H9 (cell line): ENCODE measurements around the gene PWWP2B. TPM values are rescaled to one million over a fixed set of nuclear protein-coding genes. Genes with fewer than 3 reads are reported as not detected.

Source experiments
- DNase-seq: peaks from one replicate; pipeline ENCODE4 v3.0.0-alpha.2; 2017
- H2AFZ ChIP-seq: one replicate; pipeline ENCODE4 v1.6.1; 2013; ENCODE audit warnings: mild to moderate bottlenecking, low read length, control low read depth, moderate library complexity
- H2AK5ac ChIP-seq: 2 replicates; pipeline ENCODE4 v1.6.1; 2013; ENCODE audit warnings: low read length, control low read depth, mixed read lengths; ENCODE audit not compliant: insufficient read length
- H2BK120ac ChIP-seq: one replicate; pipeline ENCODE4 v1.6.1; 2013; ENCODE audit warnings: low read depth, mild to moderate bottlenecking, low read length, control low read depth, inconsistent platforms; ENCODE audit not compliant: poor library complexity, severe bottlenecking
- H2BK12ac ChIP-seq: 2 replicates; pipeline ENCODE4 v1.6.1; 2013; ENCODE audit warnings: low read length, control low read depth, mixed read lengths, low read depth; ENCODE audit not compliant: insufficient read length
- H2BK15ac ChIP-seq: 2 replicates; pipeline ENCODE4 v1.6.1; 2013; ENCODE audit warnings: low read depth, low read length, control low read depth
- H2BK20ac ChIP-seq: one replicate; pipeline ENCODE4 v1.6.1; 2013; ENCODE audit warnings: low read depth, mild to moderate bottlenecking, low read length, control low read depth, inconsistent platforms; ENCODE audit not compliant: poor library complexity, severe bottlenecking
- H2BK5ac ChIP-seq: 2 replicates; pipeline ENCODE4 v1.6.1; 2013; ENCODE audit warnings: low read length, control low read depth, mixed read lengths; ENCODE audit not compliant: insufficient read length
- H3K14ac ChIP-seq: 2 replicates; pipeline ENCODE4 v1.6.1; 2013; ENCODE audit warnings: low read length, control low read depth; ENCODE audit not compliant: insufficient read depth
- H3K18ac ChIP-seq: 2 replicates; pipeline ENCODE4 v1.6.1; 2013; ENCODE audit warnings: low read depth, mild to moderate bottlenecking, mixed read lengths, low read length, control low read depth; ENCODE audit not compliant: insufficient read length
- H3K23ac ChIP-seq: 2 replicates; pipeline ENCODE4 v1.6.1; 2013; ENCODE audit warnings: low read length, control low read depth, mixed read lengths, low read depth; ENCODE audit not compliant: insufficient read length
- H3K23me2 ChIP-seq: 2 replicates; pipeline ENCODE4 v1.6.1; 2013; ENCODE audit warnings: low read depth, mild to moderate bottlenecking, mixed read lengths, low read length, control low read depth; ENCODE audit not compliant: insufficient read length, poor library complexity, severe bottlenecking
- H3K27ac ChIP-seq: 2 replicates; pipeline ENCODE4 v1.5.1; 2013; ENCODE audit warnings: low read length, control low read depth, mixed read lengths, low read depth; ENCODE audit not compliant: insufficient read length
- H3K27me3 ChIP-seq: 2 replicates; pipeline ENCODE4 v1.6.1; 2013; ENCODE audit warnings: low read length, control low read depth, inconsistent platforms; ENCODE audit not compliant: insufficient read depth
- H3K4ac ChIP-seq: 2 replicates; pipeline ENCODE4 v1.6.1; 2013; ENCODE audit warnings: low read depth, mild to moderate bottlenecking, control low read depth, inconsistent platforms, low read length, moderate library complexity
- H3K4me1 ChIP-seq: 2 replicates; pipeline ENCODE4 v1.6.1; 2013; ENCODE audit warnings: low read length, control low read depth, inconsistent platforms; ENCODE audit not compliant: insufficient read depth
- H3K4me2 ChIP-seq: 2 replicates; pipeline ENCODE4 v1.6.1; 2013; ENCODE audit warnings: low read length, control low read depth, mixed read lengths; ENCODE audit not compliant: insufficient read length, insufficient read depth
- H3K56ac ChIP-seq: 2 replicates; pipeline ENCODE4 v1.6.1; 2013; ENCODE audit warnings: low read depth, mild to moderate bottlenecking, mixed read lengths, low read length, control low read depth; ENCODE audit not compliant: insufficient read length
- H3K79me1 ChIP-seq: 2 replicates; pipeline ENCODE4 v1.6.1; 2013; ENCODE audit warnings: low read depth, mild to moderate bottlenecking, moderate library complexity, low read length, control low read depth, inconsistent platforms; ENCODE audit not compliant: insufficient read depth, poor library complexity, severe bottlenecking
- H3K79me2 ChIP-seq: 2 replicates; pipeline ENCODE4 v1.6.1; 2013; ENCODE audit warnings: low read length, control low read depth, inconsistent platforms; ENCODE audit not compliant: insufficient read depth
- H3K9ac ChIP-seq: 2 replicates; pipeline ENCODE4 v1.6.1; 2013; ENCODE audit warnings: low read length, control low read depth, mixed read lengths; ENCODE audit not compliant: insufficient read length; ENCODE audit errors: extremely low read depth
- H3K9me3 ChIP-seq: one replicate; pipeline ENCODE4 v1.6.1; 2013; ENCODE audit warnings: low read depth, low read length, inconsistent platforms; ENCODE audit not compliant: control insufficient read depth
- H3T11ph ChIP-seq: one replicate; pipeline ENCODE4 v1.6.1; 2013; ENCODE audit warnings: mild to moderate bottlenecking, low read length, control low read depth, inconsistent platforms
- H4K20me1 ChIP-seq: one replicate; pipeline ENCODE4 v1.6.1; 2013; ENCODE audit not compliant: control insufficient read depth, insufficient read length, insufficient read depth
- H4K5ac ChIP-seq: 2 replicates; pipeline ENCODE4 v1.6.1; 2013; ENCODE audit warnings: low read depth, mild to moderate bottlenecking, mixed read lengths, low read length, control low read depth; ENCODE audit not compliant: insufficient read length
- H4K8ac ChIP-seq: replicated peaks from 2 replicates; pipeline ENCODE4 v1.6.1; 2013; ENCODE audit warnings: low read length, control low read depth, mixed read lengths, low read depth; ENCODE audit not compliant: insufficient read length
- H4K91ac ChIP-seq: 2 replicates; pipeline ENCODE4 v1.6.1; 2013; ENCODE audit warnings: low read depth, mild to moderate bottlenecking, moderate library complexity, mixed read lengths, low read length, control low read depth; ENCODE audit not compliant: insufficient read length
- H3K27ac Mint-ChIP-seq, 3 experiments: 2 replicates in 2 of 3; 3 replicates in 1 of 3; pipeline ENCODE4 v1.8.0; 2020 to 2021; ENCODE audit warnings: mixed read lengths in 3 of 3, mild to moderate bottlenecking in 1 of 3, moderate library complexity in 1 of 3
- H3K27me3 Mint-ChIP-seq: 2 replicates; pipeline ENCODE4 v1.8.0; 2021; ENCODE audit warnings: low read depth, mild to moderate bottlenecking, moderate library complexity, mixed read lengths
- H3K36me3 Mint-ChIP-seq, 3 experiments: 2 replicates in 2 of 3; 3 replicates in 1 of 3; pipeline ENCODE4 v1.8.0; 2020 to 2021; ENCODE audit warnings: low read depth in 3 of 3, mixed read lengths in 3 of 3; ENCODE audit not compliant: insufficient read depth in 1 of 3
- H3K4me1 Mint-ChIP-seq, 2 experiments: 2 replicates each; pipeline ENCODE4 v1.8.0; 2020; ENCODE audit warnings: mixed read lengths in 2 of 2
- H3K4me3 Mint-ChIP-seq, 2 experiments: 2 replicates in 1 of 2; 3 replicates in 1 of 2; pipeline ENCODE4 v1.8.0; 2020 to 2021; ENCODE audit warnings: mild to moderate bottlenecking in 2 of 2, mixed read lengths in 2 of 2, moderate library complexity in 1 of 2
- H3K9me3 Mint-ChIP-seq, 2 experiments: 2 replicates in 1 of 2; 3 replicates in 1 of 2; pipeline ENCODE4 v1.8.0; 2020; ENCODE audit warnings: mild to moderate bottlenecking in 2 of 2, mixed read lengths in 2 of 2, moderate library complexity in 1 of 2
- WGBS: extraction: QIAGEN DNeasy Blood & Tissue Kit; methylation state at CpG from one replicate; pipeline ENCODE4 v1.1.7; 2013; ENCODE audit warnings: missing lambda C conversion rate, low lambda C conversion rate, mixed read lengths; ENCODE audit not compliant: insufficient read length; ENCODE audit errors: extremely low coverage; 5-methylcytosine and 5-hydroxymethylcytosine counted together
- total RNA-seq: library from RNA; stranded (reverse); gene quantifications from 2 replicates; pipeline ENCODE4 v1.2.1, GENCODE V29; 2021
- TF ChIP-seq, protein P1 (sequence below): fragments of 200-600 bp; sonication (generic); conservative IDR thresholded peaks from 3 replicates; pipeline ENCODE4 v1.8.0; 2021; ENCODE audit warnings: antibody characterized with exemption, mild to moderate bottlenecking

PWWP2B gene
- total RNA-seq, 1 experiment from 2014 or later: 10.0 TPM

DNA sequence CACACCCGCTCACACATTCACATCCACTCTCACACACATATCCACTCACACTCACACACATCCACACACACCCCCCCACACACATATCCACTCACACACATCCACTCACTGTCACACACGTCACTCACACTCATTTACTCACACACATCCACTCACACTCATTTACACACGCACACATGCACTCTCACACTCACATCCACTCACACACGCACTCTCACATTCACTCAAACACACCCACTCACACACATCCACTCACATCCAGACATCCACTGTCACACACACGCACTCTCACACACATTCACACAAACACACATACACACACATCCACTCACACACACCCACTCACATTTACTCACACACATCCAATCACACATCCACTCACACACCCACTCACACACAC, 18.3 kb downstream of the PWWP2B start:
- Histone ChIP-seq H3K23ac (no peak overlapping the region), H3K23me2 (no peaks in the 10 kb centered on the region), H2BK12ac (no peak overlapping the region), H3K4me2 (no peak overlapping the region), H2AK5ac (no peak overlapping the region), H3K56ac (no peak overlapping the region), H3K79me2 (no peaks in the 10 kb centered on the region), H2BK15ac (no peak overlapping the region), H2AFZ (no peak overlapping the region), H4K91ac (no peak overlapping the region), H3K79me1 (no peaks in the 10 kb centered on the region), H4K5ac (peak overlapping the region; percentile 20), H3K14ac (no peak overlapping the region), H3K4ac (no peak overlapping the region), H3K9ac (no peak overlapping the region), H3K27me3 (no peaks in the 10 kb centered on the region; the same call in 1 of the 2 replicates), H4K20me1 (no peaks in the 10 kb centered on the region), H4K8ac (peak overlapping the region; percentile 27), H3K4me1 (peaks cover 6% of the 10 kb centered on the region; the same call in 1 of the 2 replicates), H2BK5ac (no peak overlapping the region), H2BK20ac (no peak overlapping the region), H3K18ac (no peak overlapping the region), H3K9me3 (no peaks in the 10 kb centered on the region), H3T11ph (no peak overlapping the region), H2BK120ac (no peak overlapping the region), H3K27ac (no peak overlapping the region)
- DNase-seq: no peak
- H3K4me1 Mint-ChIP-seq: peaks cover 47 to 54% of the 10 kb centered on the region in 2 experiments
- H3K27ac Mint-ChIP-seq: peak overlapping the region; percentile 0 to 8 (median 5); a peak in 6 of 7 replicates
- H3K36me3 Mint-ChIP-seq: peaks cover 0 to 7% (median 0%) of the 10 kb centered on the region in 3 experiments; a peak in 3 of 7 replicates
- H3K4me3 Mint-ChIP-seq: no peak overlapping the region; a peak in 1 of 5 replicates
- H3K9me3 Mint-ChIP-seq: no peaks in the 10 kb centered on the region
- TF ChIP-seq, protein P1, sequence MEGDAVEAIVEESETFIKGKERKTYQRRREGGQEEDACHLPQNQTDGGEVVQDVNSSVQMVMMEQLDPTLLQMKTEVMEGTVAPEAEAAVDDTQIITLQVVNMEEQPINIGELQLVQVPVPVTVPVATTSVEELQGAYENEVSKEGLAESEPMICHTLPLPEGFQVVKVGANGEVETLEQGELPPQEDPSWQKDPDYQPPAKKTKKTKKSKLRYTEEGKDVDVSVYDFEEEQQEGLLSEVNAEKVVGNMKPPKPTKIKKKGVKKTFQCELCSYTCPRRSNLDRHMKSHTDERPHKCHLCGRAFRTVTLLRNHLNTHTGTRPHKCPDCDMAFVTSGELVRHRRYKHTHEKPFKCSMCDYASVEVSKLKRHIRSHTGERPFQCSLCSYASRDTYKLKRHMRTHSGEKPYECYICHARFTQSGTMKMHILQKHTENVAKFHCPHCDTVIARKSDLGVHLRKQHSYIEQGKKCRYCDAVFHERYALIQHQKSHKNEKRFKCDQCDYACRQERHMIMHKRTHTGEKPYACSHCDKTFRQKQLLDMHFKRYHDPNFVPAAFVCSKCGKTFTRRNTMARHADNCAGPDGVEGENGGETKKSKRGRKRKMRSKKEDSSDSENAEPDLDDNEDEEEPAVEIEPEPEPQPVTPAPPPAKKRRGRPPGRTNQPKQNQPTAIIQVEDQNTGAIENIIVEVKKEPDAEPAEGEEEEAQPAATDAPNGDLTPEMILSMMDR: no peak
- 100% methylated on average over 5 of the region's 5 CpGs for WGBS
- peaks cover 3% of the 10 kb centered on the region; the same call in 1 of the 2 replicates for H3K27me3 Mint-ChIP-seq
